OCI-LY1 (cell line): ENCODE results near the gene VSIG10L2.

Source experiments
- H2AFZ ChIP-seq: fragments of 200-600 bp; sonication (generic), shearing (Covaris generic); 2 replicates; pipeline ENCODE4 v1.6.0; 2014; ENCODE audit warnings: antibody characterized with exemption, mild to moderate bottlenecking, low read length
- H3F3A ChIP-seq: fragments of 200-600 bp; sonication (generic), shearing (Covaris generic); 2 replicates; pipeline ENCODE4 v1.6.0; 2014; ENCODE audit warnings: mild to moderate bottlenecking, antibody characterized with exemption, low read length, moderate library complexity; ENCODE audit not compliant: insufficient read depth
- H3K27ac ChIP-seq: fragments of 200-600 bp; sonication (generic); 2 replicates; pipeline ENCODE4 v1.5.1; 2014; ENCODE audit warnings: low read length, mixed run types, mild to moderate bottlenecking, low read depth; ENCODE audit not compliant: poor library complexity, severe bottlenecking
- H3K27me3 ChIP-seq: fragments of 200-600 bp; sonication (generic); 2 replicates; pipeline ENCODE4 v1.6.0; 2014; ENCODE audit warnings: antibody characterized with exemption, mild to moderate bottlenecking, low read length, moderate library complexity; ENCODE audit not compliant: insufficient read depth
- H3K36me3 ChIP-seq: fragments of 200-600 bp; sonication (generic); 2 replicates; pipeline ENCODE4 v1.6.1; 2014; ENCODE audit warnings: mild to moderate bottlenecking, antibody characterized with exemption, low read length, moderate library complexity, mixed read lengths; ENCODE audit not compliant: insufficient read depth
- H3K4me1 ChIP-seq: fragments of 200-600 bp; sonication (generic); 2 replicates; pipeline ENCODE4 v1.5.1; 2014; ENCODE audit warnings: mild to moderate bottlenecking, low read length, moderate library complexity; ENCODE audit not compliant: insufficient read depth, severe bottlenecking
- H3K4me2 ChIP-seq: fragments of 200-600 bp; sonication (generic), shearing (Covaris generic); 2 replicates; pipeline ENCODE4 v1.6.1; 2014; ENCODE audit warnings: low read length
- H3K4me3 ChIP-seq: fragments of 200-600 bp; sonication (generic); 2 replicates; pipeline ENCODE4 v1.5.1; 2014; ENCODE audit warnings: low read length, low read depth, mild to moderate bottlenecking, mixed read lengths; ENCODE audit not compliant: poor library complexity, severe bottlenecking
- H3K79me2 ChIP-seq: fragments of 200-600 bp; shearing (Covaris generic); 2 replicates; pipeline ENCODE4 v1.6.1; 2016; ENCODE audit warnings: mixed run types, low read length, mixed read lengths; ENCODE audit not compliant: insufficient read depth
- H3K9ac ChIP-seq: fragments of 200-600 bp; sonication (generic), shearing (Covaris generic); 2 replicates; pipeline ENCODE4 v1.6.1; 2014; ENCODE audit warnings: mild to moderate bottlenecking, low read length, mixed read lengths
- H3K9me2 ChIP-seq: fragments of 200-600 bp; sonication (generic), shearing (Covaris generic); 2 replicates; pipeline ENCODE4 v1.6.1; 2014; ENCODE audit warnings: low read depth, mild to moderate bottlenecking, low read length, mixed read lengths
- H3K9me3 ChIP-seq: fragments of 200-600 bp; shearing (Covaris generic); 2 replicates; pipeline ENCODE4 v1.6.1; 2014; ENCODE audit warnings: low read length, mixed read lengths
- H4K20me1 ChIP-seq: fragments of 200-600 bp; sonication (generic), shearing (Covaris generic); 2 replicates; pipeline ENCODE4 v1.6.0; 2016; ENCODE audit warnings: mild to moderate bottlenecking, low read length; ENCODE audit not compliant: insufficient read depth
- CTCF ChIP-seq: fragments of 200-600 bp; sonication (generic), shearing (Covaris generic); IDR thresholded peaks from 2 replicates; pipeline ENCODE4 v1.5.1; 2017; ENCODE audit warnings: mild to moderate bottlenecking, antibody characterized with exemption, low read length, moderate library complexity, mixed read lengths
- EZH2 ChIP-seq: fragments of 200-600 bp; sonication (generic), shearing (Covaris generic); IDR thresholded peaks from 2 replicates; pipeline ENCODE4 v1.8.0; 2017; ENCODE audit warnings: borderline replicate concordance, mixed run types, mild to moderate bottlenecking, antibody characterized with exemption, low read length, moderate library complexity, mixed read lengths

VSIG10L2 gene

GRCh38 chr11:125931668-125932067 is 14.2 kb upstream of the VSIG10L2 start:
- no peak overlapping the region for H3K9ac ChIP-seq
- no peak overlapping the region for H2AFZ ChIP-seq
- no peak overlapping the region for H3K4me2 ChIP-seq
- no peaks in the 10 kb centered on the region for H4K20me1 ChIP-seq
- H3K4me1 ChIP-seq, result no peaks in the 10 kb centered on the region
- H3K9me2 ChIP-seq, result no peaks in the 10 kb centered on the region
- no peaks in the 10 kb centered on the region for H3K27me3 ChIP-seq
- H3F3A ChIP-seq, result no peaks in the 10 kb centered on the region
- no peaks in the 10 kb centered on the region for H3K79me2 ChIP-seq
- no peak overlapping the region for H3K4me3 ChIP-seq
- H3K36me3 ChIP-seq, result no peaks in the 10 kb centered on the region
- no peak overlapping the region for H3K27ac ChIP-seq
- H3K9me3 ChIP-seq, result no peaks in the 10 kb centered on the region
- no peak for TF ChIP-seq EZH2
- no peak for TF ChIP-seq CTCF

GRCh38 chr11:125932301-125932700 is 13.5 kb upstream of the VSIG10L2 start:
- H3K4me2 ChIP-seq, result no peak overlapping the region
- no peak overlapping the region for H3K9ac ChIP-seq
- H3K9me2 ChIP-seq, result no peaks in the 10 kb centered on the region
- H4K20me1 ChIP-seq, result no peaks in the 10 kb centered on the region
- TF ChIP-seq CTCF (no peak), EZH2 (no peak)
- no peak overlapping the region for H3K4me3 ChIP-seq
- H3K27ac ChIP-seq, result no peak overlapping the region
- H2AFZ ChIP-seq, result no peak overlapping the region
- no peaks in the 10 kb centered on the region for H3K27me3 ChIP-seq
- H3K79me2 ChIP-seq, result no peaks in the 10 kb centered on the region
- no peaks in the 10 kb centered on the region for H3K4me1 ChIP-seq
- no peaks in the 10 kb centered on the region for H3K36me3 ChIP-seq
- H3F3A ChIP-seq, result no peaks in the 10 kb centered on the region
- no peaks in the 10 kb centered on the region for H3K9me3 ChIP-seq

GRCh38 chr11:125933030-125933813 is 12.6 kb upstream of the VSIG10L2 start:
- TF ChIP-seq CTCF (no peak), EZH2 (no peak)
- H3K9me2 ChIP-seq, result no peaks in the 10 kb centered on the region
- H3K4me1 ChIP-seq, result no peaks in the 10 kb centered on the region
- no peaks in the 10 kb centered on the region for H3K9me3 ChIP-seq
- H3K27ac ChIP-seq, result no peak overlapping the region
- no peaks in the 10 kb centered on the region for H3K36me3 ChIP-seq
- H3K27me3 ChIP-seq, result no peaks in the 10 kb centered on the region
- no peaks in the 10 kb centered on the region for H4K20me1 ChIP-seq
- H2AFZ ChIP-seq, result no peak overlapping the region
- no peak overlapping the region for H3K9ac ChIP-seq
- H3K4me2 ChIP-seq, result no peak overlapping the region
- H3K4me3 ChIP-seq, result no peak overlapping the region
- no peaks in the 10 kb centered on the region for H3F3A ChIP-seq
- H3K79me2 ChIP-seq, result no peaks in the 10 kb centered on the region
